Left cardiac atrium (tissue), 4 donors: Measurements from ENCODE around the gene CDK16. TPM values are rescaled to one million over a fixed set of nuclear protein-coding genes. Genes with fewer than 3 reads are reported as not detected.
A peak's percentile ranks its signal among the peaks of the same experiment; 100 is the strongest.

ENCODE experiments used
- ATAC-seq, 2 donors: fragments of 200-7000 bp; cut with Tn5 transposase; one replicate each; pipeline ENCODE4 v1.9.1; 2020; ENCODE audit warnings: mild to moderate bottlenecking in 2 of 2, moderate library complexity in 2 of 2
- DNase-seq: peaks from one replicate; pipeline ENCODE4 v3.0.0-alpha.2; 2020
- intact Hi-C, 2 donors: fragments of 100-400 bp; cut with DNase I; formaldehyde crosslinking; loops; one replicate each; pipeline versions ENCODE4 v1.14.1 to v1.15.1; 2022 to 2023
- long read RNA-seq: library from polyadenylated mRNA; unstranded; transcript quantifications from one replicate; pipeline ENCODE4 v2.0.0, GENCODE V29; 2021
- total RNA-seq, 2 donors: library from RNA; stranded (reverse); fragmentation: NEBNext Ultra II Directional; extraction: Animal tissue kit (Norgen Biotek cat#: 25700); gene quantifications; one replicate each; pipeline ENCODE4 v1.2.1, GENCODE V29; 2021
- donor health status: DM: no; HTN: yes; CAD: no.
- donor health status: DM: no; HTN: yes; CAD: no; lungs with severe emphysema.
- donor health status: DM: yes; HTN: yes; CAD: no.
- donor health status: Dilated cardiomyopathy.

Gene CDK16
- total RNA-seq: 100 to 1,000 TPM; 109 to 132 TPM
- long read RNA-seq, transcript CDK16-202 (16 exons, 3,144 nt): major isoform, 179 of 246 reads
- long read RNA-seq, partial matches to known transcripts: 22 of 246 reads
- long read RNA-seq, other reads (novel, unspliced or antisense): 40 of 246 reads

GRCh38 chrX:47218280-47218919, at the start of gene CDK16:
Gene CDK16 (plus strand): TSS chrX:47218681. CDS start chrX:47223558, 4,877 bp downstream.
- ATAC-seq (peak; percentile 77 to 82), DNase-seq (peak; percentile 85)
- intact Hi-C loops: no loop called here

- ATAC-seq: no peak
- intact Hi-C loops: no loop called here
- peak; percentile 16 for DNase-seq
These were observed 49.2 kb upstream of the CDK16 start for GRCh38 chrX:47169273-47169672.

GRCh38 chrX:47169726-47170515, 48.6 kb upstream of the CDK16 start:
- intact Hi-C loops: no loop called here
- ATAC-seq (peak; percentile 87 to 90), DNase-seq (peak; percentile 57)

- intact Hi-C loops: no loop called here
- no peak for ATAC-seq
- DNase-seq: no peak
These were observed 47.4 kb upstream of the CDK16 start for GRCh38 chrX:47170861-47171692.

GRCh38 chrX:47171996-47172395, 46.5 kb upstream of the CDK16 start:
- intact Hi-C loops: no loop called here
- no peak for ATAC-seq
- no peak for DNase-seq

- intact Hi-C loops: no loop called here
- no peak for DNase-seq
- no peak for ATAC-seq
These were observed 45.9 kb upstream of the CDK16 start for GRCh38 chrX:47172549-47172948.

GRCh38 chrX:47172971-47173792, 45.3 kb upstream of the CDK16 start:
- no peak for ATAC-seq
- DNase-seq: no peak
- intact Hi-C loops: no loop called here

GRCh38 chrX:47174376-47174775, 44.1 kb upstream of the CDK16 start:
- intact Hi-C loops: no loop called here
- ATAC-seq (no peak), DNase-seq (no peak)

GRCh38 chrX:47174846-47175587, 43.5 kb upstream of the CDK16 start:
- no peak for ATAC-seq
- no peak for DNase-seq
- intact Hi-C loops: no loop called here

GRCh38 chrX:47175588-47175980, 42.9 kb upstream of the CDK16 start:
- ATAC-seq: no peak
- no peak for DNase-seq
- intact Hi-C loops: no loop called here

GRCh38 chrX:47176101-47176740, 42.3 kb upstream of the CDK16 start:
- DNase-seq (peak; percentile 13), ATAC-seq (no peak)
- intact Hi-C loops: no loop called here

GRCh38 chrX:47177079-47177478, 41.4 kb upstream of the CDK16 start:
- DNase-seq (peak; percentile 6), ATAC-seq (no peak)
- intact Hi-C loops: no loop called here

- DNase-seq (peak; percentile 17), ATAC-seq (no peak)
- intact Hi-C loops: no loop called here
These were observed 40.1 kb upstream of the CDK16 start for GRCh38 chrX:47178337-47178736.

- intact Hi-C loops: no loop called here
- DNase-seq (peak; percentile 66), ATAC-seq (peak; percentile 79 to 86)
These were observed 39.1 kb upstream of the CDK16 start for GRCh38 chrX:47179221-47179927.

- ATAC-seq (no peak), DNase-seq (peak; percentile 20)
- intact Hi-C loops: loop anchor here in 1 of 2 donors (10.0 kb wide), 1 partner anchor 635 kb away; no protein-coding TSS in a partner anchor
These were observed 38.6 kb upstream of the CDK16 start for GRCh38 chrX:47179928-47180255.

GRCh38 chrX:47180346-47180745, 38.1 kb upstream of the CDK16 start:
- no peak for DNase-seq
- no peak for ATAC-seq
- intact Hi-C loops: loop anchor here in 1 of 2 donors (10.0 kb wide), 1 partner anchor 634 kb away; no protein-coding TSS in a partner anchor

GRCh38 chrX:47181301-47181700, 37.2 kb upstream of the CDK16 start:
- DNase-seq (no peak), ATAC-seq (no peak)
- intact Hi-C loops: loop anchor here in 1 of 2 donors (10.0 kb wide), 1 partner anchor 634 kb away; no protein-coding TSS in a partner anchor
